Measurements from ENCODE around the gene GJA8.
A peak's percentile ranks its signal among the peaks of the same experiment; 100 is the strongest.
"Not testable (repeated sequence)": the region's sequence is repeated elsewhere in the genome, so short reads cannot be mapped to it uniquely, and the experiment has no call there.

The GJA8 gene

GRCh38 chr1:147902253-147902845 is at the start of gene GJA8:
TSS of gene GJA8 (plus strand) at chr1:147902795. CDS start at chr1:147907956, 5,161 bp downstream.
- H3K9me3 ChIP-seq (ENCODE audit: control insufficient read depth, insufficient read depth, low read length): no peaks in the 10 kb centered on the region
- no peak within 1 kb of the TSS for H3K4me3 ChIP-seq (ENCODE audit: low read length)
- no CpG with 5 or more reads among the region's 7 CpGs for WGBS (ENCODE audit: insufficient coverage, insufficient read length)
- no peaks in the 10 kb centered on the region for H3K27me3 ChIP-seq (ENCODE audit: control insufficient read depth, insufficient read depth, low read length)
- no peaks in the 10 kb centered on the region for H3K36me3 ChIP-seq (ENCODE audit: control insufficient read depth, insufficient read depth, low read length)
- H3K27ac ChIP-seq (ENCODE audit: low read length): no peak within 1 kb of the TSS
- no peaks in the 10 kb centered on the region for H3K4me1 ChIP-seq (ENCODE audit: control insufficient read depth, insufficient read depth, low read length)
- DNase-seq (ENCODE audit: low read depth, low spot score): no peak

- Histone ChIP-seq H3K4me1 (ENCODE audit: control insufficient read depth, insufficient read depth, low read length) (peaks cover 3% of the 10 kb centered on the region), H3K9me3 (ENCODE audit: control insufficient read depth, insufficient read depth, low read length) (no peaks in the 10 kb centered on the region), H3K36me3 (ENCODE audit: control insufficient read depth, insufficient read depth, low read length) (no peaks in the 10 kb centered on the region), H3K27me3 (ENCODE audit: control insufficient read depth, insufficient read depth, low read length) (no peaks in the 10 kb centered on the region), H3K4me3 (ENCODE audit: low read length) (no peak overlapping the region), H3K27ac (ENCODE audit: low read length) (no peak overlapping the region)
- WGBS (ENCODE audit: insufficient coverage, insufficient read length): no CpG with 5 or more reads among the region's 3 CpGs
- no peak for DNase-seq (ENCODE audit: low read depth, low spot score)
Measured at GRCh38 chr1:147853391-147853790, 49.2 kb upstream of the GJA8 start.

GRCh38 chr1:147854989-147855388 is 47.6 kb upstream of the GJA8 start:
- not testable (repeated sequence) for DNase-seq (ENCODE audit: low read depth, low spot score); H3K27ac ChIP-seq (ENCODE audit: low read length); H3K27me3 ChIP-seq (ENCODE audit: control insufficient read depth, insufficient read depth, low read length); H3K36me3 ChIP-seq (ENCODE audit: control insufficient read depth, insufficient read depth, low read length); H3K4me1 ChIP-seq (ENCODE audit: control insufficient read depth, insufficient read depth, low read length); H3K9me3 ChIP-seq (ENCODE audit: control insufficient read depth, insufficient read depth, low read length); H3K4me3 ChIP-seq (ENCODE audit: low read length)
- WGBS (ENCODE audit: insufficient coverage, insufficient read length): no CpG with 5 or more reads among the region's 4 CpGs

GRCh38 chr1:147855996-147856395 is 46.6 kb upstream of the GJA8 start:
- WGBS (ENCODE audit: insufficient coverage, insufficient read length): no CpG with 5 or more reads among the region's 3 CpGs
- H3K36me3 ChIP-seq (ENCODE audit: control insufficient read depth, insufficient read depth, low read length); H3K4me3 ChIP-seq (ENCODE audit: low read length); H3K27ac ChIP-seq (ENCODE audit: low read length); H3K4me1 ChIP-seq (ENCODE audit: control insufficient read depth, insufficient read depth, low read length); H3K9me3 ChIP-seq (ENCODE audit: control insufficient read depth, insufficient read depth, low read length); H3K27me3 ChIP-seq (ENCODE audit: control insufficient read depth, insufficient read depth, low read length); DNase-seq (ENCODE audit: low read depth, low spot score): not testable (repeated sequence)

GRCh38 chr1:147867204-147867603 is 35.4 kb upstream of the GJA8 start:
- not testable (repeated sequence) for DNase-seq (ENCODE audit: low read depth, low spot score); H3K27ac ChIP-seq (ENCODE audit: low read length); H3K4me3 ChIP-seq (ENCODE audit: low read length); H3K4me1 ChIP-seq (ENCODE audit: control insufficient read depth, insufficient read depth, low read length); H3K36me3 ChIP-seq (ENCODE audit: control insufficient read depth, insufficient read depth, low read length); H3K9me3 ChIP-seq (ENCODE audit: control insufficient read depth, insufficient read depth, low read length); H3K27me3 ChIP-seq (ENCODE audit: control insufficient read depth, insufficient read depth, low read length)
- WGBS (ENCODE audit: insufficient coverage, insufficient read length): no CpG with 5 or more reads among the region's 4 CpGs

- Histone ChIP-seq H3K9me3 (ENCODE audit: control insufficient read depth, insufficient read depth, low read length) (no peaks in the 10 kb centered on the region), H3K27me3 (ENCODE audit: control insufficient read depth, insufficient read depth, low read length) (no peaks in the 10 kb centered on the region), H3K4me3 (ENCODE audit: low read length) (no peak overlapping the region), H3K27ac (ENCODE audit: low read length) (no peak overlapping the region), H3K4me1 (ENCODE audit: control insufficient read depth, insufficient read depth, low read length) (no peaks in the 10 kb centered on the region), H3K36me3 (ENCODE audit: control insufficient read depth, insufficient read depth, low read length) (no peaks in the 10 kb centered on the region)
- WGBS (ENCODE audit: insufficient coverage, insufficient read length): no CpG with 5 or more reads among the region's 4 CpGs
- no peak for DNase-seq (ENCODE audit: low read depth, low spot score)
Measured at GRCh38 chr1:147878022-147878421, 24.6 kb upstream of the GJA8 start.

GRCh38 chr1:147879911-147880310 is 22.7 kb upstream of the GJA8 start:
- Histone ChIP-seq H3K4me1 (ENCODE audit: control insufficient read depth, insufficient read depth, low read length) (no peaks in the 10 kb centered on the region), H3K27me3 (ENCODE audit: control insufficient read depth, insufficient read depth, low read length) (no peaks in the 10 kb centered on the region), H3K4me3 (ENCODE audit: low read length) (no peak overlapping the region), H3K9me3 (ENCODE audit: control insufficient read depth, insufficient read depth, low read length) (no peaks in the 10 kb centered on the region), H3K36me3 (ENCODE audit: control insufficient read depth, insufficient read depth, low read length) (no peaks in the 10 kb centered on the region), H3K27ac (ENCODE audit: low read length) (no peak overlapping the region)
- DNase-seq (ENCODE audit: low read depth, low spot score): no peak

GRCh38 chr1:147882535-147882934 is 20.1 kb upstream of the GJA8 start:
- no peaks in the 10 kb centered on the region for H3K27me3 ChIP-seq (ENCODE audit: control insufficient read depth, insufficient read depth, low read length)
- H3K4me3 ChIP-seq (ENCODE audit: low read length): no peak overlapping the region
- H3K27ac ChIP-seq (ENCODE audit: low read length): no peak overlapping the region
- H3K36me3 ChIP-seq (ENCODE audit: control insufficient read depth, insufficient read depth, low read length): no peaks in the 10 kb centered on the region
- no peaks in the 10 kb centered on the region for H3K9me3 ChIP-seq (ENCODE audit: control insufficient read depth, insufficient read depth, low read length)
- H3K4me1 ChIP-seq (ENCODE audit: control insufficient read depth, insufficient read depth, low read length): no peaks in the 10 kb centered on the region
- no peak for DNase-seq (ENCODE audit: low read depth, low spot score)
- no CpG with 5 or more reads among the region's 2 CpGs for WGBS (ENCODE audit: insufficient coverage, insufficient read length)

GRCh38 chr1:147890177-147890790 is 12.3 kb upstream of the GJA8 start:
- DNase-seq (ENCODE audit: low read depth, low spot score): peak; percentile 78
- H3K36me3 ChIP-seq (ENCODE audit: control insufficient read depth, insufficient read depth, low read length): no peaks in the 10 kb centered on the region
- H3K27me3 ChIP-seq (ENCODE audit: control insufficient read depth, insufficient read depth, low read length): no peaks in the 10 kb centered on the region
- no peaks in the 10 kb centered on the region for H3K4me1 ChIP-seq (ENCODE audit: control insufficient read depth, insufficient read depth, low read length)
- no peak overlapping the region for H3K4me3 ChIP-seq (ENCODE audit: low read length)
- no CpG with 5 or more reads among the region's 12 CpGs for WGBS (ENCODE audit: insufficient coverage, insufficient read length)
- H3K9me3 ChIP-seq (ENCODE audit: control insufficient read depth, insufficient read depth, low read length): no peaks in the 10 kb centered on the region
- H3K27ac ChIP-seq (ENCODE audit: low read length): no peak overlapping the region

GRCh38 chr1:147891088-147891487 is 11.5 kb upstream of the GJA8 start:
- no peak for DNase-seq (ENCODE audit: low read depth, low spot score)
- Histone ChIP-seq H3K36me3 (ENCODE audit: control insufficient read depth, insufficient read depth, low read length) (no peaks in the 10 kb centered on the region), H3K4me3 (ENCODE audit: low read length) (no peak overlapping the region), H3K4me1 (ENCODE audit: control insufficient read depth, insufficient read depth, low read length) (no peaks in the 10 kb centered on the region), H3K27ac (ENCODE audit: low read length) (no peak overlapping the region), H3K27me3 (ENCODE audit: control insufficient read depth, insufficient read depth, low read length) (no peaks in the 10 kb centered on the region), H3K9me3 (ENCODE audit: control insufficient read depth, insufficient read depth, low read length) (no peaks in the 10 kb centered on the region)
- WGBS (ENCODE audit: insufficient coverage, insufficient read length): no CpG with 5 or more reads among the region's 5 CpGs

GRCh38 chr1:147892216-147892615 is 10.4 kb upstream of the GJA8 start:
- H3K27ac ChIP-seq (ENCODE audit: low read length): no peak overlapping the region
- no peaks in the 10 kb centered on the region for H3K36me3 ChIP-seq (ENCODE audit: control insufficient read depth, insufficient read depth, low read length)
- no peak overlapping the region for H3K4me3 ChIP-seq (ENCODE audit: low read length)
- H3K4me1 ChIP-seq (ENCODE audit: control insufficient read depth, insufficient read depth, low read length): no peaks in the 10 kb centered on the region
- WGBS (ENCODE audit: insufficient coverage, insufficient read length): no CpG with 5 or more reads among the region's 5 CpGs
- H3K9me3 ChIP-seq (ENCODE audit: control insufficient read depth, insufficient read depth, low read length): no peaks in the 10 kb centered on the region
- DNase-seq (ENCODE audit: low read depth, low spot score): peak; percentile 9
- no peaks in the 10 kb centered on the region for H3K27me3 ChIP-seq (ENCODE audit: control insufficient read depth, insufficient read depth, low read length)
